ENCODE data around the gene CAVIN3. TPM values are rescaled to one million over a fixed set of nuclear protein-coding genes. Genes with fewer than 3 reads are reported as not detected.

Gene CAVIN3
- total RNA-seq, 1 donor from 2014 or later = 498 TPM

DNA sequence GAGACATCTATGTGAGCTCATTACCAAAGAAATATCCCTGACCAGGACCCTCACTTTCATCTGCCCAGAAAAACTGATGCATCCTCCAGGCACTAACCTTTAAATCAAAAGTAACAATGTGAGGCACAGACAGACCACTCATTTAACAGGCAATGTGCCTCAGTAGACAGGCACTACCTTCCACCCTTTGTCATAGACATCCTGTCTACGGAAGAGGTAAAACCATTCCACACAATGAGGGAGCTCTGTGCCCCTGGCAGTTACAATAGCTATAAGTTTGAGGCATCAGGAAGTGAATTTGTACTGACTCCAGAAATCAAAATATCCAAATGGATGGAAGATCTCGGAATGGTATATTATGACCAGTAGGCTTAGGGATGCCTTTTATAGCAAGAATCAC, 6.7 kb upstream of the CAVIN3 start:
- DNase-seq (ENCODE audit: low read depth) = no peak

GRCh38 chr11:6326303-6326702, 6.0 kb upstream of the CAVIN3 start:
- no peak overlapping the region for H3K4me3 ChIP-seq (ENCODE audit: low read depth, low read length)
- DNase-seq (ENCODE audit: low read depth) = no peak
- TF ChIP-seq, protein P1, sequence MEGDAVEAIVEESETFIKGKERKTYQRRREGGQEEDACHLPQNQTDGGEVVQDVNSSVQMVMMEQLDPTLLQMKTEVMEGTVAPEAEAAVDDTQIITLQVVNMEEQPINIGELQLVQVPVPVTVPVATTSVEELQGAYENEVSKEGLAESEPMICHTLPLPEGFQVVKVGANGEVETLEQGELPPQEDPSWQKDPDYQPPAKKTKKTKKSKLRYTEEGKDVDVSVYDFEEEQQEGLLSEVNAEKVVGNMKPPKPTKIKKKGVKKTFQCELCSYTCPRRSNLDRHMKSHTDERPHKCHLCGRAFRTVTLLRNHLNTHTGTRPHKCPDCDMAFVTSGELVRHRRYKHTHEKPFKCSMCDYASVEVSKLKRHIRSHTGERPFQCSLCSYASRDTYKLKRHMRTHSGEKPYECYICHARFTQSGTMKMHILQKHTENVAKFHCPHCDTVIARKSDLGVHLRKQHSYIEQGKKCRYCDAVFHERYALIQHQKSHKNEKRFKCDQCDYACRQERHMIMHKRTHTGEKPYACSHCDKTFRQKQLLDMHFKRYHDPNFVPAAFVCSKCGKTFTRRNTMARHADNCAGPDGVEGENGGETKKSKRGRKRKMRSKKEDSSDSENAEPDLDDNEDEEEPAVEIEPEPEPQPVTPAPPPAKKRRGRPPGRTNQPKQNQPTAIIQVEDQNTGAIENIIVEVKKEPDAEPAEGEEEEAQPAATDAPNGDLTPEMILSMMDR (conservative IDR thresholded peaks at IDR 0.05; ENCODE audit: low read depth, low read length) = no peak

More for the DNA sequence above, 6.7 kb upstream of the CAVIN3 start:
- no peak overlapping the region for H3K4me3 ChIP-seq (ENCODE audit: low read depth, low read length)
- TF ChIP-seq, protein P1 (conservative IDR thresholded peaks at IDR 0.05; ENCODE audit: low read depth, low read length) = no peak

DNA sequence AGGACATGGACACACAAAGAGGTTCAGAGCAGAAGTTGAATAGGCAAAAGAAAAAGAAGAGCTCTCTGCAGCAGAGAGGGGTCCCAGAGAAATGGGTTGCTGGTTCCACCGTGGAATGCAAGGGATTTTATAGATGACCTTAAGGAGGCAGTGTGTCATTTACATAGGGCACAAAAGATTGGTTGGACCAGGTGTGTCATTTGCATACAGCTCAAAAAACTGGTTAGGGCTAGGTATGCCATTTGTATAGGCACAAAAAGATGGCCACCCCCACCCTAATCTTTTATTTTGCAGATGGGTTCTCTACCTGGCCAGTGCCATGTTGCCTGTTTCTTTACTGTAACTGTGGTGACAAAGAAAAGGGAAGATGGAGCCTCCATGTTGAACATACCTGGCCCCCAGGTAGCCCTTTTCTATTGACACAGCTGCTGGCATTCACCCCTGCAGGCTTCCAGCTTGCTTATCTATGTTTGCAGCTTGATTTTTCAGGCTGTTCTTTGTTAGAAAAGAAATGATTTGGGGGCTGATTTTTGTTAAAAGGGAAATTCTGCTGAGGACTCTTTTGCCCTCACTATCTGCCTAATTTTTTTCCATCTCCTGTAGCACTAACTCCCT, 3.1 kb upstream of the CAVIN3 start:
- TF ChIP-seq, protein P1 (conservative IDR thresholded peaks at IDR 0.05; ENCODE audit: low read depth, low read length) = no peak
- no peak for DNase-seq (ENCODE audit: low read depth)
- H3K4me3 ChIP-seq (ENCODE audit: low read depth, low read length) = no peak overlapping the region

DNA sequence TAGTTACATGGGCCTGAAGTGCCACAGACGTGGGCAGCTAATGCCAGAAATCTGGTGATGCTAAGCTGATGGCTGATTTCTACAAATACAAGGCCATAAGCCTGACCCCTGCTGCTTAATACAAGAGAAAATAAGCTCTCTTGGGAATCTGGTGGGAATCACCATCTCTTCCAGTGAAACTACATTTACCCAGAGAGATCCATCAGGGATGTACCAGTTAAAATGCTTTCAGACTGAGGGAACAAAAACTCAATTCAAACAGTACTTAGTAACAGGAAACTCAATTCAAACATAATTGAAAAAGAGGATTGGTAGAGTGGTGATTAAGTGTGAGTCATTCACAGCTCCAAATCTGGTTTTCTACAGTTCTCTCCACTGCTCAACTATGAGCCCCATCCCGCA, 1.7 kb upstream of the CAVIN3 start:
- TF ChIP-seq, protein P1 (conservative IDR thresholded peaks at IDR 0.05; ENCODE audit: low read depth, low read length) = no peak
- no peak for DNase-seq (ENCODE audit: low read depth)

DNA sequence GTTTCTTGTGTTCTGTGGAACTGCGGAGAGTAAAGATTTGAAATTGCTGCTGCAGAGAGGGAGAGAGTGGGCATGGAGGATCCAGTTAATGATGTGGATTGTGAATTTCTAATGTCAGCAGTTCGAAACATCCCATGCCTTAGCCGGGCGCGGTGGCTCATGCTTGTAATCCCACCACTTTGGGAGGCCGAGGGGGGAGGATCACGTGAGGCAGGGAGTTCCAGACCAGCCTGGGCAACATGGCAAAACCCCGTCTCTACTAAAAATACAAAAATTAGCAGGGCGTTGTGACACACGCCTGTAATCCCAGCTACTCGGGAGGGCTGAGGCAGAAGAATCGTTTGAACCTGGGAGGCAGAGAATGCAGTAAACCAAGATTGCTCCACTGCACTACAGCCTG, 1.1 kb upstream of the CAVIN3 start:
- DNase-seq (ENCODE audit: low read depth) = no peak
- TF ChIP-seq, protein P1 (conservative IDR thresholded peaks at IDR 0.05; ENCODE audit: low read depth, low read length) = no peak
- H3K4me3 ChIP-seq (ENCODE audit: low read depth, low read length) = no peak overlapping the region

More for the DNA sequence above, 1.7 kb upstream of the CAVIN3 start:
- no peak overlapping the region for H3K4me3 ChIP-seq (ENCODE audit: low read depth, low read length)

DNA sequence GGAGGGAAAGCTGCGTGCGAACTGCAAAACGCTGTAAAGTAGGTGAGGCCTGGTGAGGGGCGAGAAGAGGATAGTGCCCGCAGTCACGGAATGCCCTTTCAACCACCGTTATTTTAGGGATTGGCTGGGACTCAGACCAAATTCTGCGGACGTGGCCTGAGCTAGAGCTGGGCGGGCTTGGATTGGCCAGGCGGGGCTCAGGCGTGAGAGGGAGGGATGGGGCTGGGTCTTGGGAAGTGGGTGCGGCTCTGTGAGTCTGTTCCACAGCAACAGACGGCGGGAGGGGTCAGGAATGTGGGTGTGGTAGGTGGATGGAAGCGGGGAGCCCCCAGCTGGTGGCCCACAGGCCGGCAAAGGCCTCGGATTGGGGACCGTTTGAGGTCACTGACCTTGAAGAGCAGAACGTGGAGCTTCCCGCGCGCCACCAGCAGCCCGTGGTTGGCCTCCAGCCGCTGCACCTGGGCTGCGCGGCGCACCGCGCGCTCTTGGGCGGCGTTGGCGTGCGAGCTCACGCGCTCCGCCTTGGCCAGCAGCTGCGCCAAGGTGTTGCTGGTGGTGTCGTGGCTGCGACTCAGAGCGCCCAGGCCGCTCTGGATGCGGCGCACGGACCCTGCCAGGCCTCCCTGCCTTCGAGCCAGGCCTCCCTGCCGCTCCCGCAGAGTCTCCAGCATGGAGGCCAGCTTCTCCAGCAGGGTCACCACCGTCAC, 444 bp downstream of the CAVIN3 start:
- peak overlapping the region; percentile 66 for H3K4me3 ChIP-seq (ENCODE audit: low read depth, low read length)
- TF ChIP-seq, protein P1 (conservative IDR thresholded peaks at IDR 0.05; ENCODE audit: low read depth, low read length) = no peak
- DNase-seq (ENCODE audit: low read depth) = no peak
